Measurements from ENCODE around the gene HUS1.

DNA sequence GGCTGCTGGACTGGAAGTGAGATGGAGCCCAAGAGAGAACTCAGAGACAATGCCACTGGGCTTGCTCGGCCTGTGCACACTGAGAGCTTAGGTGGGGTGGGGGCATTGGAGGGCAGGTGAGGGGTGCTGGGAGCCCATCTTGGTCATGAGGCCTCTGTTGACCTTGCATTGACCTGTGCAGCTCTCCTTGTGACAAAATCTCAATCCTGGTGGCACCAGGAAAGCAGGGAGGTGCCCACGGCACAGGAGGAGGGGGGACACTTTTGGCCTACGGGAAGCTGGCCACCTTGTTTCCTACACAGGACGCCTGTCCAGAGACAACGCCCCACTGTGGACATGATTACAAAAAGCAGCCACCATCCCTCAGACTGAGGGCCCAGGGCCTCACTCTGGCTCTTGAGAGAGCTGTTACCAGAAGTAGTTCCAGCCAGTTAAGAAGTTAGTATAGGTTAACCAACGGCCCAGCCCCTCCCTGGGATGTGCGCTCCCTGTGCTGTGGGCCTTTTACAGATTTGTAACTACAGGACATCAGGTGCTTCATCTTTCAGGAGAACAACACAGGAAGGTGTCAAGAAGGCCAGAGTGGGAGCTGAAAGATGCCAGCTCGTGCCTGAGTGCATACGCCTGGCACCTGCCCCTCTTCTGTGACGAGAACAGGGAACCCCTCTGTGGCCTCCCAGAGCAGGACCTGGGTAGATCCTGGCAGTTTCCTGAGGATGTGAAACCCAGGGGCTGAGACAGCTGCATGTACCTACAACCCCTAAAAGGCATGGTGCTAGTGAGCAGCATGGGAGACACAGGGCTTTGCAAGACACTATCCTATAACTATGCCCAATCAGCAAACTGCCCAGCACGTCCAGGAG lies 41.5 kb downstream of the HUS1 start:
- TF ChIP-seq EZH2 (IDR thresholded peaks at IDR 0.05; ENCODE audit: borderline replicate concordance) = no peak
- TF ChIP-seq, protein P1, sequence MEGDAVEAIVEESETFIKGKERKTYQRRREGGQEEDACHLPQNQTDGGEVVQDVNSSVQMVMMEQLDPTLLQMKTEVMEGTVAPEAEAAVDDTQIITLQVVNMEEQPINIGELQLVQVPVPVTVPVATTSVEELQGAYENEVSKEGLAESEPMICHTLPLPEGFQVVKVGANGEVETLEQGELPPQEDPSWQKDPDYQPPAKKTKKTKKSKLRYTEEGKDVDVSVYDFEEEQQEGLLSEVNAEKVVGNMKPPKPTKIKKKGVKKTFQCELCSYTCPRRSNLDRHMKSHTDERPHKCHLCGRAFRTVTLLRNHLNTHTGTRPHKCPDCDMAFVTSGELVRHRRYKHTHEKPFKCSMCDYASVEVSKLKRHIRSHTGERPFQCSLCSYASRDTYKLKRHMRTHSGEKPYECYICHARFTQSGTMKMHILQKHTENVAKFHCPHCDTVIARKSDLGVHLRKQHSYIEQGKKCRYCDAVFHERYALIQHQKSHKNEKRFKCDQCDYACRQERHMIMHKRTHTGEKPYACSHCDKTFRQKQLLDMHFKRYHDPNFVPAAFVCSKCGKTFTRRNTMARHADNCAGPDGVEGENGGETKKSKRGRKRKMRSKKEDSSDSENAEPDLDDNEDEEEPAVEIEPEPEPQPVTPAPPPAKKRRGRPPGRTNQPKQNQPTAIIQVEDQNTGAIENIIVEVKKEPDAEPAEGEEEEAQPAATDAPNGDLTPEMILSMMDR (IDR thresholded peaks at IDR 0.05; ENCODE audit: poor library complexity) = no peak

All from hepatocyte (in vitro differentiated cells).